Stimulated activated CD8-positive, alpha-beta memory T cell treated with anti-CD3 and anti-CD28 coated beads, Interleukin-7, amount 100 ng/mL, for 1 hour (primary cell): ENCODE measurements around the gene MSMP.

Source experiments
- DNase-seq, 2 donors: peaks; one replicate each; pipeline ENCODE4 v3.0.0-alpha.2; 2020; ENCODE audit warnings: low read depth in 2 of 2

MSMP gene

GRCh38 chr9:35771534-35771933 is 17.5 kb upstream of the MSMP start:
- no peak for DNase-seq

DNA sequence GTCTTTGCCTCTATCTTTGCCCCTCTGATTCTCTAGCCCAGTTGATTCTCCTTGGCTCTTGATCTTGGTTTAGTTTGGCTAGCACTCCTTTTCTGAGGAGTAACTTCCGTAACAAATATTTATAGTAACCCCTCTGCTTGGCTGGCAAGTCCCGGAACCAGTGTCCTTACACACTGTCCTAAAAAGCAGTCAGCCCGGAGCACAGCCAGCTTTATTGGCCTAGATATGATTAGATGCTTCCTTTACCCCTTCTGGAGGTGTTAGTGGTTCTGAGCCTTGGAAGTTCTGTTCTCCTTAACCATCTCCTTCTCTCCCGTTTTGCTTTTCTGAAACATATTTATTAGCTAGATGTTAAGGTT is 17.0 kb upstream of the MSMP start:
- no peak for DNase-seq

- DNase-seq: no peak
Measured at GRCh38 chr9:35769763-35770162, 15.7 kb upstream of the MSMP start.

DNA sequence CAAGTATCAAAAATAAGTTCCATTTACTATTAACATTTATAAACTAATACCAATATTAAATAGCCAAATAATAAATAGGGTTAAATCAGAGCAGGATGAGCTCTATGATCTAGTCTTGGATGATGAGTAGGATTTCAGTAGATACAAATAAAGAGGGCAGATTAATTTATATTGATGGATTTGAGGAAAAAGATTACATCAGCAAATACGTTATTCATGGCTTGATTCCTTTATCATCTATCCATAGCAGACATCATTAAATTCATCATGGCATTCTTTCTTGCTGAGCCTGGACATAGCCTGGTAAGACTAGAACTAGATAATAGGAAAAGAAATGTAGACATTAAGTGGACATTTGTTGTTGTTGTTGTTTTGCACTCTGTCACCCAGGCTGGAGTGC is 13.4 kb upstream of the MSMP start:
- DNase-seq: no peak

DNA sequence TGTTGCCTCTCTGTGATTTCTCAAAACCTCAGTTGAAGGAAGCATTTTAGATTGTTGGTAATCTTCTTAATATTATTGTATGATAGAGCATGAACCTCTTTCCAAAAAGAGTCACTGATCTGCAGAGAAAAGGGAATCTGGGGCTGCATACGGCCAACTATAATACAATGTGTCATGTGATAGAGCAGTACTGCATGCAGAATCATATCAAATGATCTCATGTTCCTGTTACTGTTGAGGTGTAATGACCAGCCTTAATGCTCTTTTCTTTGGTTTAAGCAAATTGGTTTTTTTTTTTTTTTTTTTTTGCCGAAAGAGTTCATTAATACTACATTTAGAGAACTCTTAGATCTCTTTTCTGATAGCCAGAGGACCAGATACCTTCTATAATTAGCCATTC is 12.9 kb upstream of the MSMP start:
- DNase-seq: no peak

GRCh38 chr9:35763803-35764202 is 9.7 kb upstream of the MSMP start:
- DNase-seq: no peak

GRCh38 chr9:35763181-35763580 is 9.1 kb upstream of the MSMP start:
- DNase-seq: no peak

DNA sequence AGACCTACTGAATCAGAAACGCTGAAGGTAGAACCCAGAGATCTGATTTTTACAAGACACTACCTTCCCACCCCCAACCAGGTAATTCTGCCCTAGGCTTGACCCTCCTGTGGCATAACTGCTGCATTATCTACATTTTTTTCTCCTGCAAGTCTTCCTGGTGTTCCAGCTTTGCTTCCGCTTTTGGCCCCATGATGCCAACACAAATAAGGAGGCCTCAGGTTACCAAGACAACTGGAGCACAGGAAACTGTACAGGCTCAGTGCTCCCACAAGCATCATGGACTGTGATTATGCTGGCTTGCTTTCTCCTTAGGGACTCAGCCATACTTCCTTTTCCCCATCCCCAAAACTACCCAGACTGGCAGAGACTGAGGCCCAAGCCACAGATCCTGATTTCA is 6.6 kb upstream of the MSMP start:
- no peak for DNase-seq

DNA sequence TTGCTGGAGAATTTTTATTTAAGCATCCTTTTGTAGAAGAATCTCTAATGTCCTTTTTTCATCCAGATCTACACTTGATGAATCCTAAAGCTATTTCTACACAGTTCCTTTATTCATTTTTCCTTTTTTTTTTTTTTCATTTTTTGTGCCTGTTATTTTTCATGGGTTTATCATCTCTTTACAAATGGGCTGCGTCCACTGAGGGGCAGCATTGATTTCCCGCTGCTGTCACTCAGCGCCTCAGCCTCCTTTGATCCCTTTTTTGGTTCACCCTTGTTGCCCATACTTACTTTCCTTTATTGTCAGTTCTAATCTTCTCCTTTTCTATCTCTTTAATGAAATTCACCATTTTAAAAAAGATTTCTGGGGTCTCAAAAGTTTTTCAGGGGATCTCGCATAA is 5.7 kb upstream of the MSMP start:
- DNase-seq: no peak

- DNase-seq: no peak
Measured at GRCh38 chr9:35758475-35759050, 4.5 kb upstream of the MSMP start.

GRCh38 chr9:35757892-35758275 is 3.8 kb upstream of the MSMP start:
- DNase-seq: no peak

GRCh38 chr9:35757226-35757891 is 3.3 kb upstream of the MSMP start:
- no peak for DNase-seq

- peak; percentile 41 to 55 for DNase-seq
Measured at GRCh38 chr9:35756275-35757225, 2.5 kb upstream of the MSMP start.

DNA sequence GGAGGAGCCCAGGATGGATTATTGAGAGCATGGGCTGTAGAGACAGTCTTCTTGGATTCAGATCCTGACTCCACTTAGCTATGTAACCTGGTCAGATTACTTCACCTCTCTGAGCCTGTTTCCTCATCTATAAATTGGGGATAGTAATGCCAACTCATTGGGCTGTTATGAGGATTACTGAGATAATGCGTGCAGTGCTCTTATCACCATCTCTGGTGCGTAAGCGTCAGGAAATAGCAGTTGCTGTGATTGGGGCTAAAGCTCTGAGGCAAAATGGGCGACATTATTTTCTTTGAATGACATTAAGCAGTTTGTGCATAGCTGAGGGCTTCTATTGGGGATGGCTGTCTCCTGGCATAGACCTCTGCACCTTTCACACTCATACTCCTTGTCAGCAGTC is 995 bp upstream of the MSMP start:
- DNase-seq: no peak

GRCh38 chr9:35753466-35753865 is 610 bp downstream of the MSMP start:
- no peak for DNase-seq

DNA sequence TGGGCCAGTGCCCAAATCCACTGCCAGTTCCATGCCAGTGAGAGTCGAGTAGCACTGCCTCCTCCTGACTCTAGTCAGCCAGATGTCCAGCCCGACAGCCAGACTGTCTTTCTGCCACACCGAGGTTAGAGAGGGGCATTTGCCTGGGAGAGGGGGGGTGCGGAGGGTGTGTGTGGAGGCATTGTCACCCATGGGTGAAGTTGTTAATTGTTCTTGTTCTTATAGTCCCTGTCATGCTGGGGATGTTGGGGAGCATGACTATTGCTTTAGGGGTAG is 3.9 kb downstream of the MSMP start:
- no peak for DNase-seq

DNA sequence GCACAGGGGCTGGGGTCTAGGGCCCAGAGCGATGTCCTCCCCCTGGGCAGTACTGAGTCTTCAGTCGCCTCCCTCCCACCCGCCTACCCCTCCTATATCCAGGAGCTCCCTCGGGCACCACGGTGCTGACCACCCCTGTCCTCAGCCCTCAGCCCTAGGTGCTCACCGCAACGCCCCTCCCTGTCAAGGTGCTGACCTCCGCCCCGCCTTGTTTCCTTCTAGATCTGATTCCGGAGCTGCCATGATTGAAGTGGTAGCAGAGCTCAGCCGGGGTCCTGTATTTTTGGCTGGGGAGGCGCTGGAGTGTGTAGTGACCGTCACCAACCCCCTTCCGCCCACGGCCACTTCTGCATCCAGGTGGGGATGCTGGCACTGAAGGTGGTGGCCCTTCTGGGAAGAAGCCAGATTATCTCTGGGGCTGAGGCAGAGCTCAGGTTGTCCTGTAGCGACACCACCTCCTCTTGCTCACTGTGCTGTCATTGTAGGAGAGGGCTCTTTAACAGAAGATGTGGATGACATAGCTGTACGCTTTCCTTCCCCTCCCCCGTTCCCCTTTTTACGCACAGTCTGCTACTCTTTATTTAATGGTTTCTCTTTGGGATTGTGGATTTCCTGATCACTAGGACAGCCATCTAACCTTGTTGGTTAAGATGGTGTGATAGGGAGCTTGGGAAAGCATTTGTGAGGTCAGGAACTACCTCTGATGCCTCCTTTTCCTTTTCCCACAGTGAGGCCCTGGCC is 4.4 kb downstream of the MSMP start:
- DNase-seq: no peak

DNA sequence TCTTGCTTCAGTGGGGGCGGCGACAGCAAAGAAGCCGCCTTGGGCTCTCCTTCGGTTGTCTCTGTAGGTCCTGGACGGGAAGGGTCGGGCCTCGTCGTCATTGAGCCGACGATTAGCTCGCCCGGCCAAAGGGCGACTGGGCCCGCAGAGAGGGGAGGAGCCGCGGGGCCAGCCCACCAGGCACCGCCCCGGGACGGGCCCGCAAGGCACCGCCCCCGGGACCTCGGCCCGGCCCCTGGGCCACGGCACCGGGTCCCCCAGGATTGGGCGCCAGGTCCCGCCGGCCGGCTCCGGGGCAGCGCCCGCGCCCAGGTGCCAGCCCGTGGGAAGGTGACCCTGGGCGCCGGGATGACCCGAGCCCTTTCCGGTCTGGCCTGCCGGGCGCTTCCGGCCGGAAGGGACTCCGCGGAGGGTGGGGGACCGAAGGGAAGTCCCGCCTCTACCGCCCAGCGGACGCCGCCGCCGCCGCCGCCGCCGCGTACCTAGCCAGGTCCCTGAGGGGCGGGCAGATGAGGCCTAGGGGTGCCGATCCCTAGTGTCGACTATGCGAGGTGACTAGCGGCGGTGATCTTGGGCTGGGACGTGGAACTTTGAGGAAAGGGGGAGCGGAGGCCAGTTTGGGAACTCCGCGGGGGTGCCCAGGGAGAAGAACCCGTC is 5.1 kb downstream of the MSMP start, which contains the start of the genes GBA2 and RGP1:
Gene GBA2 (minus strand): TSS at position 371 of the 657 bp plus-strand sequence. CDS start 524 bp downstream, outside the sequence.
Gene RGP1 (plus strand): TSS at position 430 of the 657 bp plus-strand sequence. CDS start 469 bp downstream, outside the sequence.
- DNase-seq: peak; percentile 38 to 53

DNA sequence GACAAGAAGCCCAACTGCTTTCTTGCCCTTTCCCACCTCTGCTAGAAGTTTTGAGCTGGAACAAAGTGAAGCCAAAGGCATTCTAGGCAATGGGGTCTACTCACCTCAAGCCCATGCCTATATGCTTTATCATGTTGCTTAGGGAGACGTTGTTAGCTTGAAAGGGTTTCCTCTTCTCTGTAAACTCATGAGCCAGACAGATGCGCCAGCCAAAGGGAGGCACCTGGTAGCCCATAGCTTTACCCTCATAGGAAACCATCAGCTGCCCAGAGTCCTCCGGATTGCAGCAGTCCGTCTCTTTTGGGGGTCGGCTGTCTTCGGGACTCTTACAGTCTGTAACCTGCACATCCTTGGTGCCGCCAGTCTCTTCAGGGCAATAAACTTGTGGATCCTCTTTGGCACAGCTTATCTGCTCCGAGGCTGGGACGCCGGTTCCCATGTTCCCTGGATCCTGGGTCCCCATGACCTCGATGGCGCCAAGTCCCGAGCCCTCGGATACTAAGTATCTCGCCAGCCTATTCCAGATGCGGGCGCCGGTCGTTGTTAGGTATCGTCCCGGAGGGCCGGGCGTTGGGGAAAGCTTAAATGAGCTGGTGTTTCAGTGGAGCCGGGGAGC is 5.7 kb downstream of the MSMP start:
- DNase-seq: no peak

DNA sequence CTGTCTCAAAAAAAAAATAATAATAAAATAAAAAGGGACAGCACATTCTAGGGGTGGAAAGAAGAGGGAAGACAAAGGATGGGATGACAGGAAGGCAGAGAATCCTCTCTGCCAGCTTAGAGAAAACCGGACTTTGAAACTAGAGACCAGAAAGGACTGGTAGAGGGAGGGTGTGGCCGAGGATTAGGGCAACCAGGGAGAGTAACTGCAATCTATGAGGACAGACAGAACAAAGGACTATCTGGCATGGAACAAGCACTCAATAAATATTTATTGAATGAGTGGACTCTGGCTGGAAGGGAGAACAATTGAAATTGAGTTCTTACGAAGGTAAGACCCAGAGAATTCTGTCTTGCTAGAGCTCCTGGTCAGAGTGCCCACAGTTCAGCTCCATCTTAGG is 7.5 kb downstream of the MSMP start:
- DNase-seq: no peak

- no peak for DNase-seq
Measured at GRCh38 chr9:35745569-35745968, 8.5 kb downstream of the MSMP start.
